ENCODE results near the gene POLR3GL.

POLR3GL gene

GRCh38 chr1:145983206-145983675 lies 18.8 kb downstream of the POLR3GL start:
- DNase-seq (ENCODE audit: extremely low read depth, low read depth) = no peak
- TF ChIP-seq CTCF (IDR thresholded peaks at IDR 0.05; ENCODE audit: low read depth, low read length) = no peak

- no peak for DNase-seq (ENCODE audit: extremely low read depth, low read depth)
- no peak for TF ChIP-seq CTCF (IDR thresholded peaks at IDR 0.05; ENCODE audit: low read depth, low read length)
Observed at GRCh38 chr1:145983960-145984830, 19.7 kb downstream of the POLR3GL start.

GRCh38 chr1:145985129-145985501 lies 20.6 kb downstream of the POLR3GL start:
- TF ChIP-seq CTCF (IDR thresholded peaks at IDR 0.05; ENCODE audit: low read depth, low read length) = no peak
- no peak for DNase-seq (ENCODE audit: extremely low read depth, low read depth)

- TF ChIP-seq CTCF (IDR thresholded peaks at IDR 0.05; ENCODE audit: low read depth, low read length) = no peak
- DNase-seq (ENCODE audit: extremely low read depth, low read depth) = no peak
Observed at GRCh38 chr1:145985502-145986439, 21.3 kb downstream of the POLR3GL start.

GRCh38 chr1:145986551-145986950 lies 22.1 kb downstream of the POLR3GL start:
- no peak for DNase-seq (ENCODE audit: extremely low read depth, low read depth)
- TF ChIP-seq CTCF (IDR thresholded peaks at IDR 0.05; ENCODE audit: low read depth, low read length) = no peak

- DNase-seq (ENCODE audit: extremely low read depth, low read depth) = no peak
- no peak for TF ChIP-seq CTCF (IDR thresholded peaks at IDR 0.05; ENCODE audit: low read depth, low read length)
Observed at GRCh38 chr1:145987926-145988325, 23.4 kb downstream of the POLR3GL start.

GRCh38 chr1:145988773-145989172 lies 24.3 kb downstream of the POLR3GL start:
- no peak for TF ChIP-seq CTCF (IDR thresholded peaks at IDR 0.05; ENCODE audit: low read depth, low read length)
- DNase-seq (ENCODE audit: extremely low read depth, low read depth) = no peak

Data from AG09319 (cell line).